ENCODE results near the gene ARPP21. TPM values are rescaled to one million over a fixed set of nuclear protein-coding genes. Genes with fewer than 3 reads are reported as not detected.

Gene ARPP21
- total RNA-seq, 4 donors from 2014 or later: under 0.01 to 0.33 (median 0.13) TPM; not detected in 1

- Histone ChIP-seq H3K36me3 (no peaks in the 10 kb centered on the region), H3K4me3 (no peak overlapping the region), H3K9me3 (no peaks in the 10 kb centered on the region), H3K27ac (replicated peaks in 1 of 4) (no peak overlapping the region), H3K4me1 (no peaks in the 10 kb centered on the region), H3K27me3 (no peaks in the 10 kb centered on the region)
- intact Hi-C loops (cut with DNase I): no loop called here
- TF ChIP-seq POLR2A (IDR thresholded peaks at IDR 0.05; ENCODE audit: low read depth) (no peak), CTCF (IDR thresholded peaks at IDR 0.05) (no peak), POLR2AphosphoS5 (IDR thresholded peaks at IDR 0.05) (no peak), EP300 (IDR thresholded peaks at IDR 0.05) (no peak)
- DNase-seq (ENCODE audit: extremely low spot score): no peak
- WGBS: 86% methylated on average over 5 of the region's 5 CpGs
These were observed 192.8 kb downstream of the ARPP21 start for GRCh38 chr3:35832140-35832571.

Small RNA genes within 50 kb of the gene (small RNA-seq; reads per million reads assigned to genes)
- gene MIR128-2: 0.42 to 1.5 (median 1.1) reads per million in 3 donors
